ENCODE measurements around the gene CTBP2.

CTBP2 gene

DNA sequence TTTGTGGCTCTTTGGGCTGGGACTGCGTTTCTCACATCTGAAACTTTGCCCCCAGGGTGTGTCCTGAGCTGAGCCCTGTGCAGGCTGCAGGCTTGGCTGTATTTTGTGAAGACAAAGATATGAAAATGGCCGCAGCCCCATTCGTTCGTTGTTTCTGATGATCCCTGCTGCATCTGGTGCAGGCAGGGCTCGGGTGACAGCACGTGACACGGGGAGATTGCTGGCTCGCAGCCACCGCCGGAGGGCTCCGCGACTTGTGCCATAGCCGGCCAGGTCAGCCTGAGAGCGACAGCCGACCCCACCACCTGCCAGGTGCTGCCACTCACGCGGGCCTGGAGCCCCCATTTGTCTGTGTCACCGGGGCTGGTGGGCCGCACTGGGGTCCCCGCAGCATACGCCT, 137.1 kb downstream of the CTBP2 start:
- no peak for DNase-seq (ENCODE audit: low read depth)

- DNase-seq (ENCODE audit: low read depth), result no peak
Observed at GRCh38 chr10:125022671-125023070, 137.7 kb downstream of the CTBP2 start.

DNA sequence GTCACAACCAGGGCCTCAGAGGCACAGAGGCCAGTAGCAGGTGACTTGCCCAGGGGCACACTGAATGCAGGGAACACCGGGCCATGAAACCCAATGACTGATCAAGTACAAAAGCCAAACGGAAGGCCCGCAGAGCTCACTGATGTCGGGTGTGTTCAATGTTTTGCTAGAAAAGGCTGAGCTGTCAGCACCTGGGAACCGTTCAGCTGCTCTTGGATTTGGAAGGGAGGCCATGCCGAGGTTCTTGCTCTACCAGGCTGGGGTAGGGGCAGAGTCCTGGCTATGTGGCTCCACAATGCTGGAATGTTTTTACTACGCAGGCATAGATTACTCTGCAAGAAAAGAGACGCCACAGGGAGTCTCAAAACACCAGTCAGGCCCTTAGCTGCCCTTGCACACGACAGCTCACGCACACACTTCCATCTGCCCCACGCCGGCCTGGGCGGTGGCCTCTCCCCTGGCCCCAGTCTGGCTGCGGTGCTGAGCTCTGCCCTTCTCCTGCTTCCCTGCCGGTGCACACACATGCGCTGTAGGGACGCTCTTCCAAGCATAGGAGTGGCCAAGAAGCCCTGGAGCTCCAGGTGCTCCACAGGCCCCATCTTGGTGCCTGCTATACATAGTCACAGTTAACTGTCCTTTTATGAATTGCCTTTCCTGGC, 138.5 kb downstream of the CTBP2 start:
- no peak for DNase-seq (ENCODE audit: low read depth)

DNA sequence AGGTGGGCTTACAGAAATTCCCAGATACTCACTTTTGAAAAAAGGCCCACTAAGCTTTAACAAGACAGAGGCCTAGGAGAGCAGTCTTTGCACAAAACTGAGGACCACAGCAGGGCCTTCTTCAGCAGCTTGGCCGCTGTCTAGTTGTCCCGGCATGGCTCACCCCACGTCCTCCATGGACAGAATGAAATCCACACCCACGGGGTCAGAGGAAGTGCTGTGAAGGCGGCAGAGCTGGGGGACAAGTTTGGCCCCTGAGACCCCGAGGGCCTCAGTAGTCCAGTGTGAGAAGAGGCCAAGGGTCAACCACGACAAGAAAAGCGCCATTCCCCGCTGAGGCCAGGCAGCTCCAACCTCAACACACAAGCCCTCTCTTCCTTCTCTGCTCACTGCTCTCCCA, 139.5 kb downstream of the CTBP2 start:
- no peak for DNase-seq (ENCODE audit: low read depth)

GRCh38 chr10:125020386-125020785, 140.0 kb downstream of the CTBP2 start:
- no peak for DNase-seq (ENCODE audit: low read depth)

GRCh38 chr10:125018576-125019143, 141.7 kb downstream of the CTBP2 start:
- no peak for DNase-seq (ENCODE audit: low read depth)

DNA sequence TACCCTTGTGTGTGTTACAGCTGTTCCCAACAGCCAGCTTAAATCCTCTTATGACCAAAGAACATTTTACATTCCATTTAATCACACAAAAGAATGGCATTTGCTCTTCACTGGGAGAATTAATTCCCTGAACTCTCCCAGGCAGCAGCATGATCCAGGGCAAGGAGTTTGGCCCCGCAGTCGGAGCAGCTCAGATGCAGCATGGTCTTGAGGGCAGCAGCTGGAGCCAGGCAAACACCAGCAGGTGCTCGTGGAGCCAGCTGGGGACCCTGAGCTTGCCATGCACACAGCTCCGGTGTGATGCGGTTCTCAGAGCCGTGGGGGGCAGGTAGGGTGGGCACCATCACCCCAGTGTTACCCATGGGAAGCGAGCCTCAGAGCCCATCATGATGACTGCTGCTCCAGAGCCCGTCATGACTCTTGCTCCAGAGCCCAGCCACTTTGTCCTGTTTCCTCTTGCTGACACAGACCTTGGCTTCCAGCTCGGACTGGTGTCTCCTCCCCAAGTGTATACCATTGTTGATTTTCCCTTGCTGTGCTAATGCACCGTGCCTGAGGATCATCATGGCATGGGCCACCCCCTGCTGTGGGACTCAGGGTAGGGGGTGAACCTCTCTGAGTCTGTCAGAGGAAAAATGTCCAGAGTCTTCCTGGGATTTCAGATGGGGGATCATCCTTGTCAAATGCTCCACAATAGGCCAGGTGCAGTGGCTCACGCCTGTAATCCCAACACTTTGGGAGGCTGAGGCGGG, 142.6 kb downstream of the CTBP2 start:
- DNase-seq (ENCODE audit: low read depth), result no peak

DNA sequence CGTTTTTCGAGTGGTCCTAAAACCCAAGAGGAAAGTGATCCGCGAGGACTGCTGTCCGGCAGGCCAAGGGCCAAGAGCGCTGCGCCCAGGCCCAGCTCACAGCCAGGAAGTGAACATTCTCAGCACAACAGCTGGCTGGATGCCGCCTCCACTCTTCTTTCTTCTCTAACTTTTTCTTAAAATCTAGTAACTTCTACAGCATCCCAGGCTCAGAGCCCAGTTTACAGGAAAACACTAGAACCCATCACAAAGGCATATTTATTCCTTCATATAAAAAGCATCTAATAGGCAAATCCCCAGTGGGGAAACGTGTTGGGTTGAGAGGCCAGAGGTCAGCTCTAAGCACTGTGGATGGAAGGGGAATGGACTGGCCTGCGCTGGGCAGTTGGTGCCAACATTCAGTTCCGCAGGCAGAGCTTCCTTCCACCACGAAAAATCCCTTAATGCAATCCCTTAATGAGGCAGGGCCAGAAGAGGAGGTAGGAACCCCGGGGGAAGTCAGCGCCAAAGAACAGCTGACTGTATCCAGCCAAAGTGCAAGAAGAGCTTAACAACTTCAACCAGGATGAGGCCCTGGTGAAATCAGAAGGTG, 143.7 kb downstream of the CTBP2 start:
- no peak for DNase-seq (ENCODE audit: low read depth)

DNA sequence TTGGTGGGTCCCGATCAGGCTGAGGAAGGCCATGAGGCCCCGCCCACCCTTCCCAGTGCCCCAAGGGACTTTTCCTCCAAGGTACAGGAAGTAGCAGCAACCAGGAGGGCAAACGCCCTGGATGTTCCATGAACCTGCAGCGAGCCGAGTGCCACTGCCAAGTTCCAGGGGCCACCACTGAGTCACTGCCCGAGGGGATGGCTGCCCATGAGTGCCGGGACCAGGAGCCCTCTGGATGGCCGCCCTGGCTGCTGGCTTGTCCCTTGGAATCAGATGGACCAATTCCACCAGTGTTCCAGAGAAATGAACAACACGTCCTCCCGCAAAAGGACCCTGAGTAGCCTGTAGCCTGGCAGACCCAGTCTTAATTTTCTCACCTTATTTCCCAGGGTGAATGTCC, 144.2 kb downstream of the CTBP2 start:
- DNase-seq (ENCODE audit: low read depth), result no peak

DNA sequence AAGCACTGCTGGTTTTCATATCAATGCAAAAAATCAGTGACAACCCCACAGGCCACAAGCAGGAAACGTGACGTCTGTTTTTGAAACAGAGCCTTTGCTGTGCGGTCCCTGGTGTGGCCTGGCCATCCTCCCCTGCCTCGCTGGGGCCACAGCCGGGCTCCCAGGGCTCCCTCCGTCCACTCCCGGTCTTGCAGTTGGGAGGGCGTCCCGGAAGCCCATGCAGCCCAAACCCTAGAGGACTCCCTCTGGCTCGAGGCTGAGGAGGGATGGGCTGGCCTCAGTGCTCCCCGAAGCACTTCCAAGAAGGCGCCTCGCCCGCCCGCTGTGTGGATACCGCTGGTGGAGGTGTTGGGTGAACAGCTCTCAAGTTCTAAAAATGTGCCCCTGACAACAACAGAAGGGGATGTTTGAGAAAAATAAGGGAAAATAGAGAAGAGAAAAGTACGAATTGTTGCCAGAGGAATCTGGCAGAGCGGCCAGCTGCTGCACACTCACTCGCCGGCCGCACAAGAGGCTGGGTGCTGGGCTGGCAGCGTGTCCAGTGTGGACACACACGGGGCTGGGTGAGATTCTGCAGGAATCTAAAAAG, 144.9 kb downstream of the CTBP2 start:
- DNase-seq (ENCODE audit: low read depth), result no peak

GRCh38 chr10:125014836-125015355, 145.5 kb downstream of the CTBP2 start:
- DNase-seq (ENCODE audit: low read depth), result no peak

- DNase-seq (ENCODE audit: low read depth), result no peak
Observed at GRCh38 chr10:125014086-125014830, 146.1 kb downstream of the CTBP2 start.

DNA sequence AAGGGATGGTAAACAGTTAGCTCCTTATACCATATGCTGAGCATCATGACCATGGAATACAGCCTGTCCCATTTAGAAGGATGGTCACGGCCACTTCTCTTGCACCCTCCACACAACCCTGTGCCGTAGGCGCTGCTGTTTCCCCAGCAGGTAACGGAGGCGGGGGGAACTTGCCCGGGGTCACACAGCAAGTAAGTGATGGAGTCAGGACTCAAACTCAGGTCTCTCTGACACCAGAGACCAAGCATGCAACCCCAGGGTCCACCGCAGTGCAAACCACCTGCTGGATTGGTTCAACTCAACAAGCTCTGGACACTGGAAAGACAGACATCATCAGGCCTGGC, 146.9 kb downstream of the CTBP2 start:
- no peak for DNase-seq (ENCODE audit: low read depth)

- no peak for DNase-seq (ENCODE audit: low read depth)
Observed at GRCh38 chr10:125012851-125013528, 147.4 kb downstream of the CTBP2 start.

DNA sequence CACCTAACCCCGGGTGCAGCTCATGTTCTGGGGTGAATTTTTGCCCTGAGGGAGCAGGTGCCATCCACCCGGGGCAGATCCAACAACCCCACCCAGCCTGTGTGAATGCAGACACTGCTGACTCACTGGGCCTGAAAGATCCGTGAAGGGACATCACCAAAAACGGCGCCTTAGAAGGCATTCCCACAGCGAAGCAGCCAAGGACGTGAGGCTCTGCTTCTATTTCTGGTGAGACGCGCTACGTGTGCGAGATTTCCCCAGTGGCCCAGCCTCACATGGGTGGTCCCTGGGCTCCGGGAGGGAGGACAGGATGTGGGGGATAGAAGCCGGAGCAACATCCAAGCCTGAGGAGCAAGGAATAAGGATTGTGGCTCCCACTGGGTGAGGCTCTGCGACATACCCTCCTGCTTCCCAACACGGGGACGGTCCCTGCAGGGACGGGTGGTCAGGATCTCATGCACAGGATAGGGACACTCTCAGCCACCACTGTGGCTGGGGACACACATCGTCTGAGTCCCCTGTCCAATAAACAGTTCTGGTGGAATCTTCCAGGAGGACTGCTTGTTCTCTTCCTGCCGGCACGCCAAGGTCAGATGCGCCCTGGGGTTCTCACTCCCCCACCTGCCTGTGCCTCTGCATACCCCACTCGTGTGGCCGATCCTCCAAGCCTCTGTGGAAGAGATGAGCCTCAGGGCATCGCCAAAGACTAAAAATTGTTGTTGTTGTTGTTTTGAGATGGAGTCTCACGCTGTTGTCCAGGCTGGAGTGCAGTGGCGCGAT, 148.2 kb downstream of the CTBP2 start:
- no peak for DNase-seq (ENCODE audit: low read depth)

DNA sequence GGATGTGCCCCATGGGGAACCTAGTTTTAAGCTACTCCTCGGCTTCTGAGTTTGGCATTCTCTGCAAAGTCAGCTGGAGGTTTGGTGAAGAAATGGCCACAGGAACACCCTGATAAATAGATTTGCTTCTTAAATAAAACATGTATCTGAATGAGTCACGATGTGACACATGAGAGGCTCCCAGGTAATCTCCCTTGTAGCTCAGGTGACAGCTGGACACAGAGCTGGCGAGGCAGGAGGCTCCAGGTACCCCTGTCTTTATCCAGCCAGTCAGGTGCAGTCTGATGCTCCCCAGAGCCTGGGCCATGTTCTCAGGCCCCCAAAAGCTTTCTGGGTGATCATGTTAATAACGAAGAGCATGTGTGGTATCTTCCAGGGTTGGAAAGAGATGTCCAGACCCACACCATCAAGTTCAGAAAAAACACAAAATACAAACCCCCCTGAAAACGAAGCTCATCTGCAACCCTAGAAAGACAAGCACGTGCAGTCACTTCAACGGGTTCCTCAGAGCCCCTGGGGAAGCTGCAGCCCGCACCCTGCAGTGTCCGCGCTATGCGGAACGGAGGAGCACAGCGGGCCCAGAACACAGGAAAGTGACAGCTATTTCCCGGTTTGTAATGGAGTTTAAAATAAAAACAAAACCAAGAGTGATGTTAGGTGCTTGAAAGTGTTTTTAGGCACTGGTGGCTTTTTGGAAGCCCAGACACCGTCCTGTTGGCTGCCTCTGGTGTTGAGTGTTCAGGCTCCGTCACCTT, 149.0 kb downstream of the CTBP2 start:
- no peak for DNase-seq (ENCODE audit: low read depth)

GRCh38 chr10:125010362-125010761, 150.0 kb downstream of the CTBP2 start:
- no peak for DNase-seq (ENCODE audit: low read depth)

DNA sequence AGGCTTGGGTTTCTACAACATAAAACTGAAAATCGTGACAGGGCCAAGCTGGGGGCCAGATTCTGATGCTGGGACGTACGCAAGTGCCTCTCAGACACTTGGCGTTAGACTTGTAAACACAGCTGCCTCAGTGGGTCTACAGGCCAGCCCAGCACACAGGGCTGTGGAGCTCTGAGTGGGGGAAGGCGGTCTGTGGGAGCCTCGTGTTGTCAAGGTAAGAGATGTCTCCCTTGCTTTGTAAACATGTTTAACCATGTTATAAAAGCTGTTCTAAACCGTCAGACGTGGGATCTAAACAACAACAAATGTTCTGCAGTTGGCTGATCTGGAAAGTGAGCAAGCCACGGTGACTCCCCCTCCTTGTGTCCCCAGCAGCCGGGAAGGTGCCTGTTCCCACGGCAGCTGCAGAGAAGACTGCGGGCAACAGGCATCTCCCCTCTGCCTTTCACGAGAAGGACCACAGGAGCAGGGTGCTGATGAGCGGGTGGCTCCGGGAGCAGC, 150.7 kb downstream of the CTBP2 start:
- DNase-seq (ENCODE audit: low read depth), result no peak
